ENCODE results near the gene USP53. TPM values are rescaled to one million over a fixed set of nuclear protein-coding genes. Genes with fewer than 3 reads are reported as not detected.

USP53 gene
- polyA plus RNA-seq, 1 of the 3 experiments (the other 2 are of a cell fraction), result 8.1 TPM

DNA sequence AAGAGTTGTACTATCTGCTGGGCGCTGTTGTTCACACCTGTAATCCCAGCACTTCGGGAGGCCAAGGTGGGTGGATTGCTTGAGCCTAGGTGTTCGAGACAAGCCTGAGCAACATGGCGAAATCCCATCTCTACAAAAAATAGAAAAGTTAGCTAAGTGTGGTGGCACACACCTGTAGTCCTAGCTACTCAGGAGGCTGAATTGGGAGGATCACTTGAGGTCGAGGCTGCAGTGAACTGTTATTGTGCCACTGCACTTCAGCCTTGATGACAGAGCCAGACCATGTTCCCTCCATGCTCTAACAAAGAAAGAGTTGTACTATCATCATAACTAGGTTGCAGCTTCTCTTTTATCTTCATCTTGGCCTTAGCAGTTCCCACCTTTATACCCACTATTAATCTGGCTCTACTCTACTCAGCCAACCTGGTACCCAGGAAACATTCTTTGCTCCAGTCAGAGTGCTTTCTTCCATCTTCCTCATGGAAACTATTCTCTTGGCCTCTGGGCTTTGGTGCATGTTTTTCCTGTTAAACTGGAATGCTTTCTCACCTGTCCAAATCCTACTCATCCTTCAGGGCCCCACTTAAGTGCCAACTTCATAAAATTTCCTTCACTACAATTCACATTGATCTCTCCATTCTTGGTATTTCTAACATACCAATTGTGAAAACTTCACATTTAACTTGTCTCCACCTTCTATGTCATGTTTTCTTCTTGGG is 91.2 kb downstream of the USP53 start (continued):
- TF ChIP-seq, protein P1, sequence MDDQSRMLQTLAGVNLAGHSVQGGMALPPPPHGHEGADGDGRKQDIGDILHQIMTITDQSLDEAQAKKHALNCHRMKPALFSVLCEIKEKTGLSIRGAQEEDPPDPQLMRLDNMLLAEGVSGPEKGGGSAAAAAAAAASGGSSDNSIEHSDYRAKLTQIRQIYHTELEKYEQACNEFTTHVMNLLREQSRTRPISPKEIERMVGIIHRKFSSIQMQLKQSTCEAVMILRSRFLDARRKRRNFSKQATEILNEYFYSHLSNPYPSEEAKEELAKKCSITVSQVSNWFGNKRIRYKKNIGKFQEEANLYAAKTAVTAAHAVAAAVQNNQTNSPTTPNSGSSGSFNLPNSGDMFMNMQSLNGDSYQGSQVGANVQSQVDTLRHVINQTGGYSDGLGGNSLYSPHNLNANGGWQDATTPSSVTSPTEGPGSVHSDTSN (IDR thresholded peaks at IDR 0.05), result no peak
- TF ChIP-seq RAD21 (IDR thresholded peaks at IDR 0.05; ENCODE audit: low read length), result no peak

DNA sequence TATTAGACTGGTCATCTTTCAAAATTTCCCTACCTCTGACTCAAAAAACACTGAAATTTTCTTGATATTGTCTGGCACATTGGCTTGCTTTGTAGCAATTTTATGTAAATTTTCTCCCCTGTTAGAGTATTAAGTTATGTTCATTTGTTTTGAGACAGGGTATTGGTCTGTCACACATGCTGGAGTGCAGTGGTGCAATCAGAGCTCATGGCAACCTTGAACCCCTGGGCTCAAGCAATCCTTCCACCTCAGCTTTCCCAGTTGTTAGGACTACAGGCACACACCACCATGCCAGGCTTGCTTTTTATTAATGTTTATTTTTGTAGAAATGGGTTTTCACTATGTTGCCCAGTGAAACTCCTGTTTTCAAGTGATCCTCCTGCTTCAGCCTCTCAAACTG is 91.9 kb downstream of the USP53 start:
- no peaks in the 10 kb centered on the region for H3K27me3 ChIP-seq (ENCODE audit: insufficient read depth)
- no peak overlapping the region for H3K4me3 ChIP-seq (ENCODE audit: low read depth in 2 of 2, low read length in 1 of 2)
- no peak overlapping the region for H3K4me2 ChIP-seq
- H3K27ac ChIP-seq (ENCODE audit: low read depth in 2 of 2, low read length in 1 of 2), result no peak overlapping the region
- H3K9me3 ChIP-seq, result no peaks in the 10 kb centered on the region
- no peak overlapping the region for H2AFZ ChIP-seq (ENCODE audit: low read depth)
- no peaks in the 10 kb centered on the region for H3K9me2 ChIP-seq
- CTCF ChIA-PET, result interaction anchor here (0.6 kb wide), 1 partner anchor 853 kb away, joined by 3 read pairs; no protein-coding TSS in a partner anchor
- no peak overlapping the region for H3K9ac ChIP-seq
- no peaks in the 10 kb centered on the region for H3F3A ChIP-seq (replicated peaks; ENCODE audit: insufficient read depth)
- H3K4me1 ChIP-seq (ENCODE audit: control insufficient read depth in 1 of 2, insufficient read depth in 2 of 2, low read depth in 1 of 2, low read length in 1 of 2), result peaks cover 0 to 4% of the 10 kb centered on the region in 2 experiments; a peak in 2 of 4 replicates
- peaks cover 6% of the 10 kb centered on the region for H3K79me2 ChIP-seq (ENCODE audit: insufficient read depth)
- POLR2A ChIA-PET, result no interaction called here
- no peaks in the 10 kb centered on the region for H3K36me3 ChIP-seq (replicated peaks in 1 of 2; ENCODE audit: control insufficient read depth in 1 of 2, insufficient read depth in 2 of 2, low read length in 1 of 2)
- no peak for DNase-seq
- TF ChIP-seq, protein P2, sequence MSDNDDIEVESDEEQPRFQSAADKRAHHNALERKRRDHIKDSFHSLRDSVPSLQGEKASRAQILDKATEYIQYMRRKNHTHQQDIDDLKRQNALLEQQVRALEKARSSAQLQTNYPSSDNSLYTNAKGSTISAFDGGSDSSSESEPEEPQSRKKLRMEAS (IDR thresholded peaks at IDR 0.05; ENCODE audit: low read depth), result no peak
- no peak for TF ChIP-seq FOSL2 (IDR thresholded peaks at IDR 0.05; ENCODE audit: borderline replicate concordance, low read depth)
- no peak for TF ChIP-seq MXI1 (IDR thresholded peaks at IDR 0.05; ENCODE audit: low read depth, low read length)
- TF ChIP-seq, protein P3, sequence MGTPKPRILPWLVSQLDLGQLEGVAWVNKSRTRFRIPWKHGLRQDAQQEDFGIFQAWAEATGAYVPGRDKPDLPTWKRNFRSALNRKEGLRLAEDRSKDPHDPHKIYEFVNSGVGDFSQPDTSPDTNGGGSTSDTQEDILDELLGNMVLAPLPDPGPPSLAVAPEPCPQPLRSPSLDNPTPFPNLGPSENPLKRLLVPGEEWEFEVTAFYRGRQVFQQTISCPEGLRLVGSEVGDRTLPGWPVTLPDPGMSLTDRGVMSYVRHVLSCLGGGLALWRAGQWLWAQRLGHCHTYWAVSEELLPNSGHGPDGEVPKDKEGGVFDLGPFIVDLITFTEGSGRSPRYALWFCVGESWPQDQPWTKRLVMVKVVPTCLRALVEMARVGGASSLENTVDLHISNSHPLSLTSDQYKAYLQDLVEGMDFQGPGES (IDR thresholded peaks at IDR 0.05; ENCODE audit: low read depth, low read length), result no peak
- TF ChIP-seq, protein P1 (IDR thresholded peaks at IDR 0.05), result no peak
- no peak for TF ChIP-seq SMC3 (IDR thresholded peaks at IDR 0.05; ENCODE audit: low read depth, low read length)
- TF ChIP-seq CHD2 (IDR thresholded peaks at IDR 0.05; ENCODE audit: low read length, partially characterized antibody), result no peak
- TF ChIP-seq POLR2AphosphoS5 (IDR thresholded peaks at IDR 0.05; ENCODE audit: low read depth, low read length), result no peak
- TF ChIP-seq SIN3A (IDR thresholded peaks at IDR 0.05; ENCODE audit: borderline replicate concordance, low read depth, low read length), result no peak
- TF ChIP-seq, protein P4, sequence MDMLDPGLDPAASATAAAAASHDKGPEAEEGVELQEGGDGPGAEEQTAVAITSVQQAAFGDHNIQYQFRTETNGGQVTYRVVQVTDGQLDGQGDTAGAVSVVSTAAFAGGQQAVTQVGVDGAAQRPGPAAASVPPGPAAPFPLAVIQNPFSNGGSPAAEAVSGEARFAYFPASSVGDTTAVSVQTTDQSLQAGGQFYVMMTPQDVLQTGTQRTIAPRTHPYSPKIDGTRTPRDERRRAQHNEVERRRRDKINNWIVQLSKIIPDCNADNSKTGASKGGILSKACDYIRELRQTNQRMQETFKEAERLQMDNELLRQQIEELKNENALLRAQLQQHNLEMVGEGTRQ (IDR thresholded peaks at IDR 0.05; ENCODE audit: borderline replicate concordance, low read depth, low read length), result no peak
- TF ChIP-seq RFX5 (IDR thresholded peaks at IDR 0.05; ENCODE audit: low read length), result no peak
- TF ChIP-seq, protein P5, sequence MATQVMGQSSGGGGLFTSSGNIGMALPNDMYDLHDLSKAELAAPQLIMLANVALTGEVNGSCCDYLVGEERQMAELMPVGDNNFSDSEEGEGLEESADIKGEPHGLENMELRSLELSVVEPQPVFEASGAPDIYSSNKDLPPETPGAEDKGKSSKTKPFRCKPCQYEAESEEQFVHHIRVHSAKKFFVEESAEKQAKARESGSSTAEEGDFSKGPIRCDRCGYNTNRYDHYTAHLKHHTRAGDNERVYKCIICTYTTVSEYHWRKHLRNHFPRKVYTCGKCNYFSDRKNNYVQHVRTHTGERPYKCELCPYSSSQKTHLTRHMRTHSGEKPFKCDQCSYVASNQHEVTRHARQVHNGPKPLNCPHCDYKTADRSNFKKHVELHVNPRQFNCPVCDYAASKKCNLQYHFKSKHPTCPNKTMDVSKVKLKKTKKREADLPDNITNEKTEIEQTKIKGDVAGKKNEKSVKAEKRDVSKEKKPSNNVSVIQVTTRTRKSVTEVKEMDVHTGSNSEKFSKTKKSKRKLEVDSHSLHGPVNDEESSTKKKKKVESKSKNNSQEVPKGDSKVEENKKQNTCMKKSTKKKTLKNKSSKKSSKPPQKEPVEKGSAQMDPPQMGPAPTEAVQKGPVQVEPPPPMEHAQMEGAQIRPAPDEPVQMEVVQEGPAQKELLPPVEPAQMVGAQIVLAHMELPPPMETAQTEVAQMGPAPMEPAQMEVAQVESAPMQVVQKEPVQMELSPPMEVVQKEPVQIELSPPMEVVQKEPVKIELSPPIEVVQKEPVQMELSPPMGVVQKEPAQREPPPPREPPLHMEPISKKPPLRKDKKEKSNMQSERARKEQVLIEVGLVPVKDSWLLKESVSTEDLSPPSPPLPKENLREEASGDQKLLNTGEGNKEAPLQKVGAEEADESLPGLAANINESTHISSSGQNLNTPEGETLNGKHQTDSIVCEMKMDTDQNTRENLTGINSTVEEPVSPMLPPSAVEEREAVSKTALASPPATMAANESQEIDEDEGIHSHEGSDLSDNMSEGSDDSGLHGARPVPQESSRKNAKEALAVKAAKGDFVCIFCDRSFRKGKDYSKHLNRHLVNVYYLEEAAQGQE (IDR thresholded peaks at IDR 0.05; ENCODE audit: low read depth, low read length), result no peak
- no peak for TF ChIP-seq MEF2A (IDR thresholded peaks at IDR 0.05; ENCODE audit: borderline replicate concordance, low read depth)
- TF ChIP-seq ELF1 (IDR thresholded peaks at IDR 0.05), result no peak
- no peak for TF ChIP-seq GATA2 (CRISPR knock-in tag; IDR thresholded peaks at IDR 0.05)
- H4K20me1 ChIP-seq (ENCODE audit: insufficient read depth), result no peaks in the 10 kb centered on the region

Data from SK-N-SH (cell line).